Neutrophil (primary cell): ENCODE results near the gene PIGC.
A peak's percentile ranks its signal among the peaks of the same experiment; 100 is the strongest.

Source experiments
- H3K27ac ChIP-seq: fragments of 200-600 bp; sonication (generic); 2 replicates; pipeline ENCODE4 v1.5.1; 2016; ENCODE audit warnings: mild to moderate bottlenecking, moderate library complexity
- H3K27me3 ChIP-seq: fragments of 200-600 bp; sonication (generic); 2 replicates; pipeline ENCODE4 v1.6.0; 2016; ENCODE audit warnings: mild to moderate bottlenecking
- H3K36me3 ChIP-seq: fragments of 200-600 bp; sonication (generic); 2 replicates; pipeline ENCODE4 v1.5.1; 2017
- H3K4me1 ChIP-seq, 2 experiments: fragments of 200-600 bp in 1 of 2; sonication (generic) in 1 of 2; 1 replicate in 1 of 2; 2 replicates in 1 of 2; pipeline versions ENCODE4 v1.5.1 to v1.6.1; 2013 to 2016; ENCODE audit warnings: low read depth in 1 of 2, low read length in 1 of 2, mild to moderate bottlenecking in 1 of 2, moderate library complexity in 1 of 2; ENCODE audit not compliant: control insufficient read depth in 1 of 2, insufficient read depth in 1 of 2
- H3K4me3 ChIP-seq, 2 experiments: fragments of 200-600 bp in 1 of 2; sonication (generic) in 1 of 2; 1 replicate in 1 of 2; 2 replicates in 1 of 2; pipeline ENCODE4 v1.5.1; 2013 to 2016; ENCODE audit warnings: low read depth in 1 of 2, low read length in 1 of 2, mild to moderate bottlenecking in 1 of 2, moderate library complexity in 1 of 2
- H3K9me3 ChIP-seq: fragments of 200-600 bp; sonication (generic); 2 replicates; pipeline ENCODE4 v1.5.1; 2016
- TF ChIP-seq, protein P1 (sequence below): fragments of 200-600 bp; sonication (generic); IDR thresholded peaks from 2 replicates; pipeline ENCODE4 v1.5.1; 2016; ENCODE audit warnings: antibody characterized with exemption

PIGC gene

DNA sequence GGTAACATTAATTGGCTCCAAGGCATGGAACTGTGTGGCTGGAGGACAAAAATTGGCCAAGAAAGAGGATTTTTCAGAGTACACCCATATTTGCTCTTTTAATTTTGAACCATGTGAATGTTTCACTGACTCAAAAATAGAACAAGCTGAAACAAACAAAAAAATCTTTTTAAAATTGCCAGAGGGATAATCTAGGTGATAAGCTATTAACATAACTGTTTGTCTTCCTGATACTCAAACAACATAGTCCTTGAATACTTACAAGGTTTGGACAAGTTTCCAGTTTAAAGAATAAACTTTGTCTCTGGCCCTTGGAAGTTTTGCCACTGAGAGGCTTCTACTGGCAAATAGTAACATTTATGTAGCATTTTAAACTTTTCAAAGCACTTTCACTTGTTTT lies 30.0 kb upstream of the PIGC start:
- Histone ChIP-seq H3K4me3 (no peak overlapping the region), H3K27me3 (no peaks in the 10 kb centered on the region), H3K9me3 (no peaks in the 10 kb centered on the region), H3K4me1 (peaks cover 50 to 57% of the 10 kb centered on the region in 2 experiments), H3K36me3 (no peaks in the 10 kb centered on the region), H3K27ac (peak overlapping the region; percentile 75)
- TF ChIP-seq, protein P1, sequence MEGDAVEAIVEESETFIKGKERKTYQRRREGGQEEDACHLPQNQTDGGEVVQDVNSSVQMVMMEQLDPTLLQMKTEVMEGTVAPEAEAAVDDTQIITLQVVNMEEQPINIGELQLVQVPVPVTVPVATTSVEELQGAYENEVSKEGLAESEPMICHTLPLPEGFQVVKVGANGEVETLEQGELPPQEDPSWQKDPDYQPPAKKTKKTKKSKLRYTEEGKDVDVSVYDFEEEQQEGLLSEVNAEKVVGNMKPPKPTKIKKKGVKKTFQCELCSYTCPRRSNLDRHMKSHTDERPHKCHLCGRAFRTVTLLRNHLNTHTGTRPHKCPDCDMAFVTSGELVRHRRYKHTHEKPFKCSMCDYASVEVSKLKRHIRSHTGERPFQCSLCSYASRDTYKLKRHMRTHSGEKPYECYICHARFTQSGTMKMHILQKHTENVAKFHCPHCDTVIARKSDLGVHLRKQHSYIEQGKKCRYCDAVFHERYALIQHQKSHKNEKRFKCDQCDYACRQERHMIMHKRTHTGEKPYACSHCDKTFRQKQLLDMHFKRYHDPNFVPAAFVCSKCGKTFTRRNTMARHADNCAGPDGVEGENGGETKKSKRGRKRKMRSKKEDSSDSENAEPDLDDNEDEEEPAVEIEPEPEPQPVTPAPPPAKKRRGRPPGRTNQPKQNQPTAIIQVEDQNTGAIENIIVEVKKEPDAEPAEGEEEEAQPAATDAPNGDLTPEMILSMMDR = no peak

- Histone ChIP-seq H3K36me3 (no peaks in the 10 kb centered on the region), H3K27me3 (no peaks in the 10 kb centered on the region), H3K4me1 (peaks cover 50 to 57% of the 10 kb centered on the region in 2 experiments), H3K27ac (peak overlapping the region; percentile 75), H3K9me3 (no peaks in the 10 kb centered on the region), H3K4me3 (peak overlapping the region in 1 of 2 experiments; percentile 13)
- TF ChIP-seq, protein P1 = no peak
These were observed 29.4 kb upstream of the PIGC start for GRCh38 chr1:172473302-172473701.

DNA sequence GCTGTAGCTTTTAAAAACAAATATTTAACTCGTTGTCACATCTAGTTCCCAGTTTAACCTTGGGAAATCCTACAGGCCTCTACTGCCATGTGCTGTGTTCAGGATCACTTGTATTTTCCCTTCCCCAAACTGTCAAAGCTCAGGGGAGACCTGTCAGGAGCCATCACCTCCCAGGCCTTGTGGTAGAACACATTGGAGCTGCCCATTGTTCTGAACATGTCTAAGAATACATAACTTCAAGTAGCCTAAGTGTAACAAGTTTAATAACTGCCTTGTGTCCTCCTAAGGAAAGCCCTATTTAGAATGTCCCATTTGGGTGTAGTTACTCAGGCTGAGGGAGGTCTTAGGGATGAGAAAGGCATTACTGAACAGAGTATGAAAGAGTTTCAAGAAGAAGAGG lies 28.6 kb upstream of the PIGC start:
- no peak overlapping the region for H3K4me3 ChIP-seq
- H3K4me1 ChIP-seq = peaks cover 50 to 57% of the 10 kb centered on the region in 2 experiments
- no peaks in the 10 kb centered on the region for H3K27me3 ChIP-seq
- no peaks in the 10 kb centered on the region for H3K9me3 ChIP-seq
- TF ChIP-seq, protein P1 = no peak
- H3K36me3 ChIP-seq = no peaks in the 10 kb centered on the region
- peak overlapping the region; percentile 75 for H3K27ac ChIP-seq

DNA sequence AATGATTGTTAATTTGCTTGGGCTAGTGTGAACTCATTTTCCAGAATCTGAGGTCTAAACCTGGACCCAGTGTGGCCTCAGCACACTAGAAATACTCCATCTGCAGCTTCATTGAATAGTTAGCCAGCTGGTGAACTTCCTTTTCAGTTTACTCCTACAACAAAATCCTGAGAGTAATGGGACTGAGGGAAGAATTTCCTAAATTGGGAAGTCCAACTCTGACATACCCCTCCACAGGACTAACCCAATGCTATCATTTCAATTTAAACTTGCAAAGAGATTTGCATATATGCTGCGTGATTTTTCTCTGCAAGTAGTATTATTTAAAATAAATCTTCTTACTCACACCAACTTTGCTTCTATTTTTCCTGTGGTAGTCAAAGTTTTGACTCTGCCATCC lies 27.8 kb upstream of the PIGC start:
- H3K4me1 ChIP-seq = peaks cover 50 to 57% of the 10 kb centered on the region in 2 experiments
- no peaks in the 10 kb centered on the region for H3K36me3 ChIP-seq
- H3K9me3 ChIP-seq = no peaks in the 10 kb centered on the region
- TF ChIP-seq, protein P1 = no peak
- no peak overlapping the region for H3K4me3 ChIP-seq
- peak overlapping the region; percentile 75 for H3K27ac ChIP-seq
- no peaks in the 10 kb centered on the region for H3K27me3 ChIP-seq

DNA sequence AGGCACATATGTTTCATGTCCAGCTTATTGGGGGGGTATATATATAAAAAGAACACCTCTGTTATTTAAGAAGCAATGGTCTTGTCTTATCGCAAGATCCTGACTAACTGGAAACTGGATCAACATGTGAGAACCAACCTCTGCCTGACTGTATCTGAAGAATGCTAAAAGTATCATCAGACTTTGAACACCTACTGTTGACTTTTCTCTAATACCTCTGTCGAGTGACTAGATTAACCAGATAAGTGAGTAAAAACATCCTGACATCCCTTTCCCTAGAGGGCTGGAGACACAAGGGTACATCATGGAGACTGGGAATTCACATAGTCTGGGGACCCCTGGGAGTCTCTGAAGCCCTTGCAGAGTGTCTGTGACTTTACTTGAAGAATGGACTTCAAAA lies 26.3 kb upstream of the PIGC start:
- no peaks in the 10 kb centered on the region for H3K36me3 ChIP-seq
- no peak overlapping the region for H3K4me3 ChIP-seq
- TF ChIP-seq, protein P1 = no peak
- H3K27me3 ChIP-seq = no peaks in the 10 kb centered on the region
- H3K4me1 ChIP-seq = peaks cover 44 to 45% of the 10 kb centered on the region in 2 experiments
- H3K9me3 ChIP-seq = no peaks in the 10 kb centered on the region
- H3K27ac ChIP-seq = no peak overlapping the region

DNA sequence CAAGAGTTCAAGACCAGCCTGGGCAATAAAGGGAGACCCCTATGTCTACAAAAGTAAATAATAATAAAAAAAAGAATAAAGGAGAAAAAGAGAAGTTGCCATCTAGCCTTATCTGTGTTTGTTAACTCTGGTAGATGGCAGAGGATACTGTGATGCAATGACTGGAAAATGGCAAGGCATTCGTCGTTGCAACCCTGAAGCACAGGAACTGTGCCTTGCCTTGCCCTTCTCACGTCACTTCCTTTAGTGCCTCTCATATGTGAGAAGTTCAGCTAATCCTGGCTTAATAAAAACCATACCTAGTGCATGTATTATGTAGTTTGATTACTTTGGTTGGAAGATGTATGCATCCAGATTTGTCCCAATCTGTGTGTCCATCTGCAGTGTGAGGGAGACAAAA lies 25.8 kb upstream of the PIGC start:
- H3K4me1 ChIP-seq = peaks cover 40 to 41% of the 10 kb centered on the region in 2 experiments
- H3K36me3 ChIP-seq = no peaks in the 10 kb centered on the region
- H3K9me3 ChIP-seq = no peaks in the 10 kb centered on the region
- no peak overlapping the region for H3K4me3 ChIP-seq
- H3K27me3 ChIP-seq = no peaks in the 10 kb centered on the region
- no peak overlapping the region for H3K27ac ChIP-seq
- TF ChIP-seq, protein P1 = no peak
